GM12878 (cell line): ENCODE results near the gene TMEM163.

ENCODE experiments used
- CEBPB ChIP-seq, 2 experiments: fragments of 150-350 bp in 1 of 2; IDR thresholded peaks; 2 replicates each; pipeline ENCODE4 v1.6.1; 2012 to 2014; ENCODE audit warnings: low read depth in 2 of 2, low read length in 2 of 2, borderline replicate concordance in 1 of 2, inconsistent platforms in 1 of 2
- CHD2 ChIP-seq: IDR thresholded peaks from 2 replicates; pipeline ENCODE4 v1.6.1; 2011; ENCODE audit warnings: low read depth, low read length, improper control_type of control experiment, borderline replicate concordance
- EZH2 ChIP-seq: IDR thresholded peaks from 2 replicates; pipeline ENCODE4 v1.6.1; 2012; ENCODE audit warnings: low read depth, mild to moderate bottlenecking, control low read depth, inconsistent platforms, low read length, borderline replicate concordance; ENCODE audit not compliant: control insufficient read depth
- HCFC1 ChIP-seq: fragments of 150-350 bp; IDR thresholded peaks from 2 replicates; pipeline ENCODE4 v1.6.1; 2014; ENCODE audit warnings: low read length
- PML ChIP-seq: IDR thresholded peaks from 2 replicates; pipeline ENCODE4 v1.6.1; 2012; ENCODE audit warnings: low read length, inconsistent platforms
- POLR2AphosphoS2 ChIP-seq: IDR thresholded peaks from 2 replicates; pipeline ENCODE4 v1.6.1; 2011; ENCODE audit warnings: low read depth, mild to moderate bottlenecking, low read length, improper control_type of control experiment, moderate library complexity
- SREBF1 ChIP-seq: IDR thresholded peaks from 2 replicates; pipeline ENCODE4 v1.6.1; 2012; ENCODE audit warnings: mild to moderate bottlenecking, low read length
- TF ChIP-seq, protein P1 (sequence below): fragments of 450-650 bp; conservative IDR thresholded peaks from 2 replicates; pipeline ENCODE4 v1.6.1; 2017; ENCODE audit warnings: mild to moderate bottlenecking, moderate library complexity
- TF ChIP-seq, protein P2 (sequence below), 3 experiments: IDR thresholded peaks in 2 of 3; conservative IDR thresholded peaks in 1 of 3; 2 replicates each; pipeline ENCODE4 v1.5.1; 2011; ENCODE audit warnings: low read depth in 3 of 3, low read length in 3 of 3, mild to moderate bottlenecking in 3 of 3, control low read depth in 2 of 3, moderate library complexity in 2 of 3, inconsistent platforms in 1 of 3, mixed read lengths in 1 of 3; ENCODE audit not compliant: control insufficient read depth in 2 of 3, insufficient read depth in 1 of 3; ENCODE audit errors: extremely low read depth in 1 of 3
- TF ChIP-seq, protein P3 (sequence below): fragments of 450-650 bp; IDR thresholded peaks from 2 replicates; pipeline ENCODE4 v1.6.1; 2016; ENCODE audit warnings: mild to moderate bottlenecking

DNA sequence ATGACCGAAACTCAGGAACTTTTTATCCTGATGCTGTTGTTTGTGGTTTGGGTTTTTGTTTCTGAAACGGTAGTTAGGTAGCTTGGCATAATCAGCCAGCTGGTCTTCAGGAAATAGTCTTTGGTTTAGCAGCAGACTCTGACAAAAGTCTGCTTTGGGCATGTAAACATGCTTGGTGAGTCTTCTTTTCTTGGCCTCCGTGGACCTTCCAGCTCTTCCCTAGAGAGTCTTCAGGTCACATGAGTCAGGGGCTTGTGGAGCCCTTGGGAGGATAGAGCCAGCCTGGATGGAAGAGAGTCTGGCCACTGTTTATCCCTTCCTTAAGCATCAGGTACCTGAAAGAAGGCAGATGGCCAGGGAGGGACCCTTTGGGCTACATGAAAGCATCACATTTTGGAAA lies 310.4 kb downstream of the TMEM163 start:
- no peak for TF ChIP-seq PML
- no peak for TF ChIP-seq CHD2
- TF ChIP-seq, protein P1, sequence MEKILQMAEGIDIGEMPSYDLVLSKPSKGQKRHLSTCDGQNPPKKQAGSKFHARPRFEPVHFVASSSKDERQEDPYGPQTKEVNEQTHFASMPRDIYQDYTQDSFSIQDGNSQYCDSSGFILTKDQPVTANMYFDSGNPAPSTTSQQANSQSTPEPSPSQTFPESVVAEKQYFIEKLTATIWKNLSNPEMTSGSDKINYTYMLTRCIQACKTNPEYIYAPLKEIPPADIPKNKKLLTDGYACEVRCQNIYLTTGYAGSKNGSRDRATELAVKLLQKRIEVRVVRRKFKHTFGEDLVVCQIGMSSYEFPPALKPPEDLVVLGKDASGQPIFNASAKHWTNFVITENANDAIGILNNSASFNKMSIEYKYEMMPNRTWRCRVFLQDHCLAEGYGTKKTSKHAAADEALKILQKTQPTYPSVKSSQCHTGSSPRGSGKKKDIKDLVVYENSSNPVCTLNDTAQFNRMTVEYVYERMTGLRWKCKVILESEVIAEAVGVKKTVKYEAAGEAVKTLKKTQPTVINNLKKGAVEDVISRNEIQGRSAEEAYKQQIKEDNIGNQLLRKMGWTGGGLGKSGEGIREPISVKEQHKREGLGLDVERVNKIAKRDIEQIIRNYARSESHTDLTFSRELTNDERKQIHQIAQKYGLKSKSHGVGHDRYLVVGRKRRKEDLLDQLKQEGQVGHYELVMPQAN = no peak
- no peak for TF ChIP-seq EZH2
- TF ChIP-seq POLR2AphosphoS2 = no peak
- TF ChIP-seq, protein P2, sequence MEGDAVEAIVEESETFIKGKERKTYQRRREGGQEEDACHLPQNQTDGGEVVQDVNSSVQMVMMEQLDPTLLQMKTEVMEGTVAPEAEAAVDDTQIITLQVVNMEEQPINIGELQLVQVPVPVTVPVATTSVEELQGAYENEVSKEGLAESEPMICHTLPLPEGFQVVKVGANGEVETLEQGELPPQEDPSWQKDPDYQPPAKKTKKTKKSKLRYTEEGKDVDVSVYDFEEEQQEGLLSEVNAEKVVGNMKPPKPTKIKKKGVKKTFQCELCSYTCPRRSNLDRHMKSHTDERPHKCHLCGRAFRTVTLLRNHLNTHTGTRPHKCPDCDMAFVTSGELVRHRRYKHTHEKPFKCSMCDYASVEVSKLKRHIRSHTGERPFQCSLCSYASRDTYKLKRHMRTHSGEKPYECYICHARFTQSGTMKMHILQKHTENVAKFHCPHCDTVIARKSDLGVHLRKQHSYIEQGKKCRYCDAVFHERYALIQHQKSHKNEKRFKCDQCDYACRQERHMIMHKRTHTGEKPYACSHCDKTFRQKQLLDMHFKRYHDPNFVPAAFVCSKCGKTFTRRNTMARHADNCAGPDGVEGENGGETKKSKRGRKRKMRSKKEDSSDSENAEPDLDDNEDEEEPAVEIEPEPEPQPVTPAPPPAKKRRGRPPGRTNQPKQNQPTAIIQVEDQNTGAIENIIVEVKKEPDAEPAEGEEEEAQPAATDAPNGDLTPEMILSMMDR (IDR thresholded peaks at IDR 0.05 in 2 of 3, conservative IDR thresholded peaks at IDR 0.05 in 1 of 3; ENCODE audit: control insufficient read depth in 2 of 3, extremely low read depth in 1 of 3, insufficient read depth in 1 of 3, low read depth in 3 of 3, low read length in 3 of 3) = no peak
- TF ChIP-seq, protein P3, sequence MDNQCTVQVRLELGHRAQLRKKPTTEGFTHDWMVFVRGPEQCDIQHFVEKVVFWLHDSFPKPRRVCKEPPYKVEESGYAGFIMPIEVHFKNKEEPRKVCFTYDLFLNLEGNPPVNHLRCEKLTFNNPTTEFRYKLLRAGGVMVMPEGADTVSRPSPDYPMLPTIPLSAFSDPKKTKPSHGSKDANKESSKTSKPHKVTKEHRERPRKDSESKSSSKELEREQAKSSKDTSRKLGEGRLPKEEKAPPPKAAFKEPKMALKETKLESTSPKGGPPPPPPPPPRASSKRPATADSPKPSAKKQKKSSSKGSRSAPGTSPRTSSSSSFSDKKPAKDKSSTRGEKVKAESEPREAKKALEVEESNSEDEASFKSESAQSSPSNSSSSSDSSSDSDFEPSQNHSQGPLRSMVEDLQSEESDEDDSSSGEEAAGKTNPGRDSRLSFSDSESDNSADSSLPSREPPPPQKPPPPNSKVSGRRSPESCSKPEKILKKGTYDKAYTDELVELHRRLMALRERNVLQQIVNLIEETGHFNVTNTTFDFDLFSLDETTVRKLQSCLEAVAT = no peak
- TF ChIP-seq CEBPB (IDR thresholded peaks at IDR 0.05; ENCODE audit: borderline replicate concordance in 1 of 2, low read depth in 2 of 2, low read length in 2 of 2) = no peak
- TF ChIP-seq HCFC1 = no peak
- no peak for TF ChIP-seq SREBF1
